CD14-positive monocyte (primary cell): ENCODE data around the gene MFN2. TPM values are rescaled to one million over a fixed set of nuclear protein-coding genes. Genes with fewer than 3 reads are reported as not detected.

Source experiments
- DNase-seq, 3 donors: peaks; one replicate each; pipeline ENCODE4 v3.0.0-alpha.2; 2011 to 2022
- H2AFZ ChIP-seq: 2 replicates; pipeline ENCODE4 v1.6.0; 2012; ENCODE audit warnings: mild to moderate bottlenecking, low read depth, low read length, inconsistent platforms; ENCODE audit not compliant: insufficient read depth, poor library complexity, severe bottlenecking
- H3K27ac ChIP-seq, 2 donors: 1 replicate in 1 of 2; 2 replicates in 1 of 2; pipeline ENCODE4 v1.5.1; 2012 to 2013; ENCODE audit warnings: low read length in 2 of 2, control low read depth in 1 of 2, inconsistent platforms in 1 of 2, low read depth in 1 of 2, mild to moderate bottlenecking in 1 of 2
- H3K27me3 ChIP-seq, 2 donors: one replicate each; pipeline versions ENCODE4 v1.6.0 to v1.6.1; 2011 to 2013; ENCODE audit warnings: low read length in 2 of 2; ENCODE audit not compliant: control insufficient read depth in 2 of 2, insufficient read depth in 2 of 2
- H3K36me3 ChIP-seq, 2 donors: replicated peaks in 1 of 2; 1 replicate in 1 of 2; 2 replicates in 1 of 2; pipeline versions ENCODE4 v1.5.1 to v1.6.1; 2012 to 2013; ENCODE audit warnings: low read length in 2 of 2, control low read depth in 1 of 2, inconsistent platforms in 1 of 2, mild to moderate bottlenecking in 1 of 2; ENCODE audit not compliant: insufficient read depth in 2 of 2, control insufficient read depth in 1 of 2
- H3K4me1 ChIP-seq, 2 donors: 1 replicate in 1 of 2; 2 replicates in 1 of 2; pipeline versions ENCODE4 v1.5.1 to v1.6.1; 2012 to 2013; ENCODE audit warnings: low read length in 2 of 2, control low read depth in 1 of 2, inconsistent platforms in 1 of 2, mild to moderate bottlenecking in 1 of 2, moderate library complexity in 1 of 2; ENCODE audit not compliant: insufficient read depth in 2 of 2, control insufficient read depth in 1 of 2
- H3K4me2 ChIP-seq: replicated peaks from 2 replicates; pipeline ENCODE3; 2012; ENCODE audit warnings: low read length, moderate library complexity, mild to moderate bottlenecking; ENCODE audit not compliant: poor library complexity, severe bottlenecking; ENCODE audit errors: extremely low read depth
- H3K4me3 ChIP-seq, 3 experiments: fragments of 200-600 bp in 1 of 3; sonication (generic) in 1 of 3; replicated peaks in 1 of 3; 1 replicate in 2 of 3; 2 replicates in 1 of 3; pipeline ENCODE4 v1.5.1; 2011 to 2013; ENCODE audit warnings: low read length in 3 of 3, mild to moderate bottlenecking in 3 of 3, control low read depth in 2 of 3, low read depth in 2 of 3, inconsistent platforms in 1 of 3, moderate library complexity in 1 of 3
- H3K79me2 ChIP-seq: 2 replicates; pipeline ENCODE4 v1.6.0; 2012; ENCODE audit warnings: mild to moderate bottlenecking, control low read depth, inconsistent platforms, low read length, moderate library complexity; ENCODE audit not compliant: insufficient read depth
- H3K9ac ChIP-seq: 2 replicates; pipeline ENCODE4 v1.6.0; 2017; ENCODE audit warnings: low read length, mild to moderate bottlenecking; ENCODE audit not compliant: insufficient read depth, poor library complexity, severe bottlenecking
- H3K9me3 ChIP-seq, 2 donors: replicated peaks in 1 of 2; 1 replicate in 1 of 2; 2 replicates in 1 of 2; pipeline versions ENCODE4 v1.5.1 to v1.6.1; 2012 to 2013; ENCODE audit warnings: low read length in 2 of 2, control low read depth in 1 of 2; ENCODE audit not compliant: control insufficient read depth in 1 of 2, insufficient read depth in 1 of 2
- H4K20me1 ChIP-seq: 2 replicates; pipeline ENCODE4 v1.6.0; 2012; ENCODE audit warnings: mild to moderate bottlenecking, low read length, control low read depth, moderate library complexity; ENCODE audit not compliant: insufficient read depth
- H3K27ac Mint-ChIP-seq, 7 donors: one replicate each; pipeline ENCODE4 v1.8.0; 2020; ENCODE audit warnings: mild to moderate bottlenecking in 7 of 7, mixed read lengths in 7 of 7, moderate library complexity in 6 of 7, inconsistent platforms in 2 of 7
- H3K27me3 Mint-ChIP-seq, 3 donors: one replicate each; pipeline ENCODE4 v1.8.0; 2021 to 2022; ENCODE audit warnings: low read depth in 3 of 3, mild to moderate bottlenecking in 3 of 3, mixed read lengths in 3 of 3, moderate library complexity in 3 of 3, inconsistent platforms in 1 of 3
- H3K36me3 Mint-ChIP-seq, 2 donors: one replicate each; pipeline ENCODE4 v1.8.0; 2020; ENCODE audit warnings: mixed read lengths in 2 of 2, inconsistent platforms in 1 of 2, mild to moderate bottlenecking in 1 of 2
- H3K4me1 Mint-ChIP-seq: one replicate; pipeline ENCODE4 v1.8.0; 2020; ENCODE audit warnings: mild to moderate bottlenecking, mixed read lengths
- H3K4me3 Mint-ChIP-seq, 2 donors: one replicate each; pipeline ENCODE4 v1.8.0; 2020; ENCODE audit warnings: mild to moderate bottlenecking in 2 of 2, mixed read lengths in 2 of 2, moderate library complexity in 1 of 2
- H3K9me3 Mint-ChIP-seq, 7 donors: one replicate each; pipeline ENCODE4 v1.8.0; 2020 to 2022; ENCODE audit warnings: mixed read lengths in 7 of 7, mild to moderate bottlenecking in 6 of 7, moderate library complexity in 6 of 7, inconsistent platforms in 2 of 7
- WGBS: methylation state at CpG from one replicate; pipeline ENCODE4 v1.1.5; 2013; ENCODE audit warnings: missing lambda C conversion rate; ENCODE audit not compliant: insufficient coverage; 5-methylcytosine and 5-hydroxymethylcytosine counted together
- intact Hi-C, 2 donors: fragments of 100-400 bp; cut with micrococcal nuclease; formaldehyde crosslinking; loops; one replicate each; pipeline versions ENCODE4 v1.15.0 to v1.15.1; 2023
- polyA plus RNA-seq, 3 donors: library from polyadenylated mRNA; depleted of rRNA in 1 of 3; unstranded in 2 of 3; stranded (reverse) in 1 of 3; fragments of 300-500 nt in 2 of 3; fragments of >200 nt in 1 of 3; fragmentation: Illumina TruSeq in 2 of 3; gene quantifications; 1 replicate in 2 of 3; 2 replicates in 1 of 3; pipeline ENCODE4 v1.2.3, GENCODE V29; 2012 to 2021
- TF ChIP-seq, protein P1 (sequence below): fragments of 200-600 bp; IDR thresholded peaks from one replicate; pipeline ENCODE4 v1.8.0; 2022; ENCODE audit warnings: antibody characterized with exemption, mild to moderate bottlenecking

Gene MFN2
- polyA plus RNA-seq, 3 donors, result 26.3 to 35.8 (median 30.3) TPM

- H3K27ac Mint-ChIP-seq, result peak overlapping the region in 1 of 7 donors; percentile 41
- H3K4me3 Mint-ChIP-seq, result no peak overlapping the region
- no peaks in the 10 kb centered on the region for H3K79me2 ChIP-seq
Observed at GRCh38 chr1:11951901-11952300, 28.3 kb upstream of the MFN2 start.

GRCh38 chr1:11952455-11953109 lies 27.7 kb upstream of the MFN2 start:
- H3K4me2 ChIP-seq, result no peak overlapping the region
- H3K4me1 Mint-ChIP-seq, result peaks cover 3% of the 10 kb centered on the region
- H3K27me3 Mint-ChIP-seq, result no peaks in the 10 kb centered on the region
- H3K4me3 ChIP-seq, result no peak overlapping the region
- H3K4me3 Mint-ChIP-seq, result no peak overlapping the region
- H2AFZ ChIP-seq, result no peak overlapping the region
- H3K27ac Mint-ChIP-seq, result peak overlapping the region in 3 of 7 donors; percentile 3 to 10 (median 6)
- no peaks in the 10 kb centered on the region for H3K27me3 ChIP-seq
- intact Hi-C loops, result no loop called here
- H3K36me3 Mint-ChIP-seq, result peaks cover 59 to 82% of the 10 kb centered on the region in 2 donors
- no peak overlapping the region for H3K27ac ChIP-seq
- H3K9ac ChIP-seq, result no peak overlapping the region
- peaks cover 2 to 10% (median 6%) of the 10 kb centered on the region in 7 donors for H3K9me3 Mint-ChIP-seq
- peaks cover 46 to 78% of the 10 kb centered on the region in 2 donors for H3K36me3 ChIP-seq
- H3K4me1 ChIP-seq, result no peaks in the 10 kb centered on the region
- H4K20me1 ChIP-seq, result no peaks in the 10 kb centered on the region
- TF ChIP-seq, protein P1, sequence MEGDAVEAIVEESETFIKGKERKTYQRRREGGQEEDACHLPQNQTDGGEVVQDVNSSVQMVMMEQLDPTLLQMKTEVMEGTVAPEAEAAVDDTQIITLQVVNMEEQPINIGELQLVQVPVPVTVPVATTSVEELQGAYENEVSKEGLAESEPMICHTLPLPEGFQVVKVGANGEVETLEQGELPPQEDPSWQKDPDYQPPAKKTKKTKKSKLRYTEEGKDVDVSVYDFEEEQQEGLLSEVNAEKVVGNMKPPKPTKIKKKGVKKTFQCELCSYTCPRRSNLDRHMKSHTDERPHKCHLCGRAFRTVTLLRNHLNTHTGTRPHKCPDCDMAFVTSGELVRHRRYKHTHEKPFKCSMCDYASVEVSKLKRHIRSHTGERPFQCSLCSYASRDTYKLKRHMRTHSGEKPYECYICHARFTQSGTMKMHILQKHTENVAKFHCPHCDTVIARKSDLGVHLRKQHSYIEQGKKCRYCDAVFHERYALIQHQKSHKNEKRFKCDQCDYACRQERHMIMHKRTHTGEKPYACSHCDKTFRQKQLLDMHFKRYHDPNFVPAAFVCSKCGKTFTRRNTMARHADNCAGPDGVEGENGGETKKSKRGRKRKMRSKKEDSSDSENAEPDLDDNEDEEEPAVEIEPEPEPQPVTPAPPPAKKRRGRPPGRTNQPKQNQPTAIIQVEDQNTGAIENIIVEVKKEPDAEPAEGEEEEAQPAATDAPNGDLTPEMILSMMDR, result no peak
- WGBS, result 98% methylated on average over 9 of the region's 11 CpGs
- H3K9me3 ChIP-seq, result peaks cover 0 to 6% of the 10 kb centered on the region in 2 donors
- H3K79me2 ChIP-seq, result no peaks in the 10 kb centered on the region
- no peak for DNase-seq

More at GRCh38 chr1:11951901-11952300, 28.3 kb upstream of the MFN2 start:
- Mint-ChIP-seq H3K36me3 (peaks cover 53 to 78% of the 10 kb centered on the region in 2 donors), H3K4me1 (peaks cover 3% of the 10 kb centered on the region), H3K27me3 (no peaks in the 10 kb centered on the region), H3K9me3 (peaks cover 2 to 11% (median 6%) of the 10 kb centered on the region in 7 donors)
- Histone ChIP-seq H3K9ac (no peak overlapping the region), H3K27me3 (no peaks in the 10 kb centered on the region), H3K27ac (no peak overlapping the region), H3K4me1 (no peaks in the 10 kb centered on the region), H4K20me1 (no peaks in the 10 kb centered on the region), H3K9me3 (peaks cover 0 to 6% of the 10 kb centered on the region in 2 donors), H3K36me3 (peaks cover 41 to 72% of the 10 kb centered on the region in 2 donors), H3K4me3 (no peak overlapping the region), H3K4me2 (no peak overlapping the region), H2AFZ (no peak overlapping the region)
- 100% methylated on average over 1 of the region's 2 CpGs for WGBS
- no peak for DNase-seq
- intact Hi-C loops, result no loop called here
- TF ChIP-seq, protein P1, result no peak
